SH-SY5Y (cell line): ENCODE data around the gene HAPLN3.

ENCODE experiments used
- GATA2 ChIP-seq: IDR thresholded peaks from 2 replicates; pipeline ENCODE4 v1.6.1; 2011; ENCODE audit warnings: mild to moderate bottlenecking, low read depth, low read length
- GATA3 ChIP-seq: IDR thresholded peaks from 2 replicates; pipeline ENCODE4 v1.6.1; 2011; ENCODE audit warnings: low read depth, mild to moderate bottlenecking, low read length, moderate library complexity

DNA sequence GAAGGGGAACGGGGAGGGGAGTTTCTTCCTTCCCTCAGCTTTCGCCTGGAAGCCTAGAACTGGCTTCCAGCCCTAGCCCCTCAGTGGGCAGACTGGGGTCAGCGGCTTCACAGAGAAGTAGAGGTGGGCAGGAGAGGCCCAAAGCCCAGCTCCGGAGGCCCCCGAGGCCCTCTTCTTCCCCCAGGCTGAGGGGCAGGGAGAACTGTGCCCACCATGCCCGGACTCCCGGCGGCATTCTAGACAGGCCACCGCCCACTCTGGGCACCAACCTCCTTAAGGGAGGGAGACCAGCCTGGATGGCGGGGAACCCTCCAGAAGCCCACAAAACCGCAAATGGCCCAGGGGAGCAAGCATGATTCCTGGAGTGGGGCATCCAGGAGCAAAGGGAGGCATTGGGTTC lies 17.9 kb downstream of the HAPLN3 start:
- TF ChIP-seq GATA2 (no peak), GATA3 (no peak)
